WTC11 (cell line): Measurements from ENCODE around the gene NOXA1. TPM values are rescaled to one million over a fixed set of nuclear protein-coding genes. Genes with fewer than 3 reads are reported as not detected.

ENCODE experiments used
- ATAC-seq: fragments of 200-7000 bp; cut with Tn5 transposase; 2 replicates; pipeline ENCODE4 v1.10.0; 2021; ENCODE audit warnings: mild to moderate bottlenecking, moderate library complexity
- CTCF ChIA-PET: fragments of 300-600 bp; sonication (Branson Sonifier 250); formaldehyde crosslinking; loops from one replicate; lab custom pipeline; 2021; ENCODE audit warnings: antibody characterized with exemption; lab: Charles Lee
- POLR2A ChIA-PET: fragments of 350-600 bp; sonication (Branson Sonifier 250); formaldehyde crosslinking; loops from one replicate; lab custom pipeline; 2021; ENCODE audit warnings: antibody characterized with exemption; lab: Charles Lee
- DNase-seq: peaks from one replicate; pipeline ENCODE4 v3.0.0; 2021; ENCODE audit warnings: low spot score
- H3K27ac Mint-ChIP-seq: 2 replicates; pipeline ENCODE4 v1.8.0; 2021; ENCODE audit warnings: mixed read lengths
- H3K27me3 Mint-ChIP-seq: 2 replicates; pipeline ENCODE4 v1.8.0; 2021; ENCODE audit warnings: low read depth, mild to moderate bottlenecking, moderate library complexity, mixed read lengths
- H3K36me3 Mint-ChIP-seq: 2 replicates; pipeline ENCODE4 v1.8.0; 2021; ENCODE audit warnings: mixed read lengths
- H3K4me1 Mint-ChIP-seq: 2 replicates; pipeline ENCODE4 v1.8.0; 2022; ENCODE audit warnings: mixed read lengths
- H3K4me3 Mint-ChIP-seq: 2 replicates; pipeline ENCODE4 v1.8.0; 2021; ENCODE audit warnings: mild to moderate bottlenecking, moderate library complexity, mixed read lengths
- H3K9me3 Mint-ChIP-seq: 2 replicates; pipeline ENCODE4 v1.8.0; 2021; ENCODE audit warnings: mixed read lengths
- ATF2 ChIP-seq: sonication (generic); formaldehyde crosslinking; IDR thresholded peaks from 2 replicates; pipeline ENCODE4 v1.8.1; 2022; ENCODE audit warnings: low read depth, missing genetic modification reagents, borderline replicate concordance
- ERG ChIP-seq: fragments of 250-450 bp; sonication (Bioruptor Pico); IDR thresholded peaks from 2 replicates; pipeline ENCODE4 v1.8.0; 2021; ENCODE audit warnings: mild to moderate bottlenecking
- ESRRA ChIP-seq: sonication (generic); formaldehyde crosslinking; IDR thresholded peaks from 2 replicates; pipeline ENCODE4 v1.8.1; 2022; ENCODE audit warnings: mild to moderate bottlenecking, missing genetic modification reagents, borderline replicate concordance
- FOXJ3 ChIP-seq: sonication (generic); formaldehyde crosslinking; IDR thresholded peaks from 2 replicates; pipeline ENCODE4 v1.9.0; 2021; ENCODE audit warnings: missing genetic modification reagents, mild to moderate bottlenecking, borderline replicate concordance
- FOXP4 ChIP-seq: sonication (generic); formaldehyde crosslinking; IDR thresholded peaks from 2 replicates; pipeline ENCODE4 v1.8.0; 2022; ENCODE audit warnings: mild to moderate bottlenecking, missing genetic modification reagents
- HMGXB4 ChIP-seq: sonication (generic); formaldehyde crosslinking; IDR thresholded peaks from 2 replicates; pipeline ENCODE4 v1.8.1; 2023; ENCODE audit warnings: mild to moderate bottlenecking, moderate library complexity, missing genetic modification reagents
- IRF1 ChIP-seq: sonication (generic); formaldehyde crosslinking; IDR thresholded peaks from 2 replicates; pipeline ENCODE4 v1.8.0; 2023; ENCODE audit warnings: missing genetic modification reagents
- IRF2 ChIP-seq: sonication (generic); formaldehyde crosslinking; IDR thresholded peaks from 2 replicates; pipeline ENCODE4 v1.8.0; 2022; ENCODE audit warnings: low read depth, missing genetic modification reagents, borderline replicate concordance
- NR1H2 ChIP-seq: sonication (generic); formaldehyde crosslinking; IDR thresholded peaks from 2 replicates; pipeline ENCODE4 v1.9.0; 2021; ENCODE audit warnings: mild to moderate bottlenecking, moderate library complexity, missing genetic modification reagents
- NR3C1 ChIP-seq: sonication (generic); formaldehyde crosslinking; conservative IDR thresholded peaks from 2 replicates; pipeline ENCODE4 v1.8.1; 2023; ENCODE audit warnings: low read depth, mild to moderate bottlenecking, missing genetic modification reagents
- RORB ChIP-seq: fragments of 250-450 bp; sonication (Bioruptor Pico); IDR thresholded peaks from 2 replicates; pipeline ENCODE4 v1.9.0; 2021; ENCODE audit warnings: mild to moderate bottlenecking
- SP1 ChIP-seq: sonication (generic); formaldehyde crosslinking; conservative IDR thresholded peaks from 2 replicates; pipeline ENCODE4 v1.8.1; 2022; ENCODE audit warnings: missing genetic modification reagents
- TEAD4 ChIP-seq: sonication (generic); formaldehyde crosslinking; IDR thresholded peaks from 2 replicates; pipeline ENCODE4 v1.8.0; 2022; ENCODE audit warnings: mild to moderate bottlenecking, missing genetic modification reagents
- ZNF121 ChIP-seq: sonication (generic); formaldehyde crosslinking; IDR thresholded peaks from 2 replicates; pipeline ENCODE4 v1.8.0; 2023; ENCODE audit warnings: missing genetic modification reagents
- ZNF219 ChIP-seq: sonication (generic); formaldehyde crosslinking; IDR thresholded peaks from 2 replicates; pipeline ENCODE4 v1.8.0; 2023; ENCODE audit warnings: missing genetic modification reagents, mild to moderate bottlenecking, borderline replicate concordance
- ZNF232 ChIP-seq: sonication (generic); formaldehyde crosslinking; IDR thresholded peaks from 2 replicates; pipeline ENCODE4 v1.8.0; 2022; ENCODE audit warnings: mild to moderate bottlenecking, missing genetic modification reagents
- total RNA-seq: library from RNA; stranded (reverse); gene quantifications from 3 replicates; pipeline ENCODE4 v1.2.3, GENCODE V29; 2021

Gene NOXA1
- total RNA-seq, 1 experiment from 2014 or later, result 2.9 TPM

GRCh38 chr9:137405677-137406081 lies 17.5 kb upstream of the NOXA1 start:
- peaks cover 10% of the 10 kb centered on the region for H3K9me3 Mint-ChIP-seq
- no peaks in the 10 kb centered on the region for H3K4me1 Mint-ChIP-seq
- H3K4me3 Mint-ChIP-seq, result peak overlapping the region; percentile 48; the same call in 1 of the 2 replicates
- H3K27ac Mint-ChIP-seq, result no peak overlapping the region
- TF ChIP-seq NR3C1 (CRISPR knock-in tag) (no peak), ZNF121 (CRISPR knock-in tag) (peak; percentile 86), FOXJ3 (CRISPR knock-in tag) (no peak), RORB (CRISPR knock-in tag) (no peak)
- TF ChIP-seq, all 79 proteins: peak for 1
- POLR2A ChIA-PET, result no interaction called here
- peaks cover 5% of the 10 kb centered on the region; the same call in 1 of the 2 replicates for H3K27me3 Mint-ChIP-seq
- peaks cover 15% of the 10 kb centered on the region for H3K36me3 Mint-ChIP-seq
- no peak for DNase-seq
- CTCF ChIA-PET, result no interaction called here
- ATAC-seq, result no peak

GRCh38 chr9:137406085-137406760 lies 17.0 kb upstream of the NOXA1 start:
- ChIA-PET POLR2A (no interaction called here), CTCF (no interaction called here)
- DNase-seq, result no peak
- Mint-ChIP-seq H3K27ac (no peak overlapping the region), H3K4me3 (peak overlapping the region; percentile 48), H3K36me3 (peaks cover 15% of the 10 kb centered on the region), H3K4me1 (no peaks in the 10 kb centered on the region), H3K9me3 (peaks cover 10% of the 10 kb centered on the region), H3K27me3 (peaks cover 5% of the 10 kb centered on the region; the same call in 1 of the 2 replicates)
- ATAC-seq, result no peak
- TF ChIP-seq IRF2, result no peak
- no peak for TF ChIP-seq IRF1 (CRISPR knock-in tag)
- TF ChIP-seq FOXJ3 (CRISPR knock-in tag), result no peak
- TF ChIP-seq TEAD4, result no peak
- TF ChIP-seq ESRRA (CRISPR knock-in tag), result no peak
- no peak for TF ChIP-seq ZNF219 (CRISPR knock-in tag)
- no peak for TF ChIP-seq NR1H2 (CRISPR knock-in tag)
- no peak for TF ChIP-seq HMGXB4 (CRISPR knock-in tag)
- no peak for TF ChIP-seq ZNF232 (CRISPR knock-in tag)
- no peak for TF ChIP-seq SP1
- no peak for TF ChIP-seq ATF2 (CRISPR knock-in tag)
- no peak for TF ChIP-seq FOXP4
- no peak for TF ChIP-seq ERG
- TF ChIP-seq RORB (CRISPR knock-in tag), result no peak
